H1 (cell line): ENCODE measurements around the gene ICAM5. TPM values are rescaled to one million over a fixed set of nuclear protein-coding genes. Genes with fewer than 3 reads are reported as not detected.

ENCODE experiments used
- CBX8 ChIP-seq: fragments of 300-800, 300-1000 bp; sonication (generic); IDR thresholded peaks from 2 replicates; pipeline ENCODE4 v1.7.1; 2016; ENCODE audit warnings: low read depth, low read length, borderline replicate concordance
- EP300 ChIP-seq, 2 experiments: IDR thresholded peaks; 1 replicate in 1 of 2; 2 replicates in 1 of 2; pipeline ENCODE4 v1.6.1; 2011 to 2012; ENCODE audit warnings: low read depth in 2 of 2, low read length in 2 of 2, mild to moderate bottlenecking in 2 of 2, borderline replicate concordance in 1 of 2, inconsistent platforms in 1 of 2, moderate library complexity in 1 of 2
- FOSL1 ChIP-seq: IDR thresholded peaks from 2 replicates; pipeline ENCODE4 v1.6.1; 2011; ENCODE audit warnings: mild to moderate bottlenecking, low read depth, low read length, moderate library complexity; ENCODE audit not compliant: insufficient read depth
- HDAC2 ChIP-seq, 2 experiments: fragments of 300-600 bp in 1 of 2; sonication (generic) in 1 of 2; IDR thresholded peaks; 2 replicates each; pipeline ENCODE4 v1.6.1; 2011 to 2012; ENCODE audit warnings: low read depth in 2 of 2, low read length in 2 of 2, mild to moderate bottlenecking in 2 of 2, moderate library complexity in 2 of 2, borderline replicate concordance in 1 of 2, inconsistent platforms in 1 of 2
- JUN ChIP-seq: IDR thresholded peaks from 2 replicates; pipeline ENCODE4 v1.6.1; 2011; ENCODE audit warnings: low read depth, mild to moderate bottlenecking, improper control_type of control experiment, low read length
- KDM4A ChIP-seq: IDR thresholded peaks from one replicate; pipeline ENCODE4 v1.7.1; 2012; ENCODE audit warnings: low read depth, mild to moderate bottlenecking, moderate library complexity, low read length, inconsistent platforms; ENCODE audit not compliant: severe bottlenecking
- polyA plus RNA-seq, 7 experiments: library from polyadenylated mRNA; depleted of rRNA in 3 of 7; stranded (reverse) in 5 of 7; unstranded in 2 of 7; fragments of >200 nt in 5 of 7; fragments of 200-250 nt in 2 of 7; gene quantifications; 1 replicate in 5 of 7; 2 replicates in 1 of 7; 4 replicates in 1 of 7; pipeline versions ENCODE4 v1.2.1 to v1.2.3, GENCODE V29; 2011 to 2013; ENCODE audit warnings: missing spikeins in 2 of 7, mixed read lengths in 2 of 7
- total RNA-seq: library from RNA; stranded (reverse); fragmentation: NEBNext Ultra II Directional; extraction: Animal tissue kit (Norgen Biotek cat#: 25700); gene quantifications from 2 replicates; pipeline ENCODE4 v1.2.1, GENCODE V29; 2021

ICAM5 gene
- total and polyA plus RNA-seq, 2 of the 8 experiments (the other 6 are each of a cell fraction or from before 2014, with no cell fraction given): 3.9 to 4.8 TPM

GRCh38 chr19:10339977-10340376, 50.2 kb downstream of the ICAM5 start (continued):
- TF ChIP-seq HDAC2 (IDR thresholded peaks at IDR 0.05; ENCODE audit: borderline replicate concordance in 1 of 2, low read depth in 2 of 2, low read length in 2 of 2) (no peak), KDM4A (no peak), FOSL1 (no peak), CBX8 (no peak), JUN (no peak), EP300 (IDR thresholded peaks at IDR 0.05; ENCODE audit: borderline replicate concordance in 1 of 2, low read depth in 2 of 2, low read length in 2 of 2) (no peak)
